Calu3 (cell line): ENCODE data around the gene CATSPER3. TPM values are rescaled to one million over a fixed set of nuclear protein-coding genes. Genes with fewer than 3 reads are reported as not detected.

Source experiments
- BruUV-seq: library from RNA; stranded (reverse); fragments of 400-500 nt; replicated peaks from 2 replicates; lab custom pipeline; 2021; lab: Mats Ljungman, UMichigan
- CTCF ChIA-PET: fragments of 300-600 bp; sonication (Branson Sonifier 250); formaldehyde crosslinking; loops from one replicate; lab custom pipeline; 2022; ENCODE audit warnings: antibody characterized with exemption; lab: Charles Lee
- DNase-seq: peaks from one replicate; pipeline ENCODE4 v3.0.0; 2022
- H3K27ac Mint-ChIP-seq: one replicate; pipeline ENCODE4 v1.8.0; 2022; ENCODE audit warnings: mixed read lengths; ENCODE audit not compliant: unreplicated experiment
- H3K27me3 Mint-ChIP-seq: one replicate; pipeline ENCODE4 v1.8.0; 2022; ENCODE audit warnings: mixed read lengths; ENCODE audit not compliant: unreplicated experiment
- H3K36me3 Mint-ChIP-seq: one replicate; pipeline ENCODE4 v1.8.0; 2022; ENCODE audit warnings: mild to moderate bottlenecking, moderate library complexity, mixed read lengths; ENCODE audit not compliant: insufficient read depth, unreplicated experiment
- H3K4me1 Mint-ChIP-seq: one replicate; pipeline ENCODE4 v1.8.0; 2022; ENCODE audit warnings: mild to moderate bottlenecking, low read depth, mixed read lengths; ENCODE audit not compliant: unreplicated experiment
- H3K4me3 Mint-ChIP-seq: one replicate; pipeline ENCODE4 v1.8.0; 2022; ENCODE audit warnings: mild to moderate bottlenecking, low read depth, moderate library complexity, mixed read lengths; ENCODE audit not compliant: unreplicated experiment
- H3K9me3 Mint-ChIP-seq: one replicate; pipeline ENCODE4 v1.8.0; 2022; ENCODE audit warnings: low read depth, mixed read lengths; ENCODE audit not compliant: unreplicated experiment
- CTCF ChIP-seq: fragments of 200-600 bp; IDR thresholded peaks from one replicate; pipeline ENCODE4 v1.8.0; 2022; ENCODE audit warnings: antibody characterized with exemption; ENCODE audit not compliant: unreplicated experiment
- intact Hi-C: fragments of 100-400 bp; cut with micrococcal nuclease; formaldehyde crosslinking; loops from one replicate; pipeline ENCODE4 v1.10.0; 2022; ENCODE audit not compliant: unreplicated experiment
- total RNA-seq: library from RNA; stranded (reverse); gene quantifications from 2 replicates; pipeline ENCODE4 v1.2.3, GENCODE V29; 2022

The CATSPER3 gene
- total RNA-seq, 1 experiment from 2014 or later = 1.5 TPM

GRCh38 chr5:135004376-135004775, 36.7 kb downstream of the CATSPER3 start:
- Mint-ChIP-seq H3K36me3 (no peaks in the 10 kb centered on the region), H3K27me3 (no peaks in the 10 kb centered on the region), H3K4me3 (no peak overlapping the region), H3K9me3 (no peaks in the 10 kb centered on the region), H3K27ac (peak overlapping the region; percentile 4), H3K4me1 (peaks cover 10% of the 10 kb centered on the region)
- no peak for TF ChIP-seq CTCF
- CTCF ChIA-PET = no interaction called here
- intact Hi-C loops = no loop called here
- no peak for DNase-seq
- no TSS peak for BruUV-seq

GRCh38 chr5:135005076-135005475, 37.4 kb downstream of the CATSPER3 start:
- no peak for DNase-seq
- no TSS peak for BruUV-seq
- CTCF ChIA-PET = no interaction called here
- intact Hi-C loops = no loop called here
- H3K4me3 Mint-ChIP-seq = no peak overlapping the region
- no peaks in the 10 kb centered on the region for H3K36me3 Mint-ChIP-seq
- no peaks in the 10 kb centered on the region for H3K9me3 Mint-ChIP-seq
- H3K27me3 Mint-ChIP-seq = no peaks in the 10 kb centered on the region
- no peak for TF ChIP-seq CTCF
- H3K4me1 Mint-ChIP-seq = peaks cover 10% of the 10 kb centered on the region
- H3K27ac Mint-ChIP-seq = no peak overlapping the region

- DNase-seq = no peak
- CTCF ChIA-PET = interaction anchor here (1.2 kb wide), 1 partner anchor 184 kb away, joined by 3 read pairs; no protein-coding TSS in a partner anchor
- H3K9me3 Mint-ChIP-seq = no peaks in the 10 kb centered on the region
- intact Hi-C loops = no loop called here
- no peak for TF ChIP-seq CTCF
- no TSS peak for BruUV-seq
- no peaks in the 10 kb centered on the region for H3K36me3 Mint-ChIP-seq
- H3K27me3 Mint-ChIP-seq = no peaks in the 10 kb centered on the region
- no peak overlapping the region for H3K27ac Mint-ChIP-seq
- H3K4me1 Mint-ChIP-seq = peaks cover 10% of the 10 kb centered on the region
- no peak overlapping the region for H3K4me3 Mint-ChIP-seq
Measured at GRCh38 chr5:135007305-135007704, 39.6 kb downstream of the CATSPER3 start.

- peaks cover 10% of the 10 kb centered on the region for H3K4me1 Mint-ChIP-seq
- CTCF ChIA-PET = no interaction called here
- no peak for DNase-seq
- no peaks in the 10 kb centered on the region for H3K27me3 Mint-ChIP-seq
- BruUV-seq = no TSS peak
- no peak for TF ChIP-seq CTCF
- intact Hi-C loops = no loop called here
- H3K27ac Mint-ChIP-seq = no peak overlapping the region
- no peaks in the 10 kb centered on the region for H3K9me3 Mint-ChIP-seq
- no peak overlapping the region for H3K4me3 Mint-ChIP-seq
- no peaks in the 10 kb centered on the region for H3K36me3 Mint-ChIP-seq
Measured at GRCh38 chr5:135007749-135008363, 40.1 kb downstream of the CATSPER3 start.
